Measurements from ENCODE around the gene ARID1A.
"Not testable (repeated sequence)": the region's sequence is repeated elsewhere in the genome, so short reads cannot be mapped to it uniquely, and the experiment has no call there.

ARID1A gene

DNA sequence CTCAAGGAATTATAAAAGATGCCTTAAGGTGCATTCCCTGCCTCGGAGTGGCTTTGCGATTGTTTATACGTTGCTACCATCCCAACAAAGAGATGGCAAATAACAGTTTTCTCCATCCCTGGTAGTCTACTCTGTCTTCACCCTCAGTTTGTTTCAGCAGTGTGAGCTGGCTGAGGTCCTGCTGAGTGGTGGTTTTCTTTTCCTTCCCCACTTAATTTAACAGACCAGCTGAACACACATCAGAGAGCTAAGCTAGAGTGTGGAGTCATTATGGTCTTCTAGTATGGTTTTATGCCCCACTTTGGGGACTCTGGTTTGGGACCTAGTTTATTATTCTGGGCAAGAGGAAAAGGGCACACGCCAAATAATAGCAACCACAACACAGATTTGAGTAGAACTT lies 94.1 kb downstream of the ARID1A start:
- DNase-seq = no peak

DNA sequence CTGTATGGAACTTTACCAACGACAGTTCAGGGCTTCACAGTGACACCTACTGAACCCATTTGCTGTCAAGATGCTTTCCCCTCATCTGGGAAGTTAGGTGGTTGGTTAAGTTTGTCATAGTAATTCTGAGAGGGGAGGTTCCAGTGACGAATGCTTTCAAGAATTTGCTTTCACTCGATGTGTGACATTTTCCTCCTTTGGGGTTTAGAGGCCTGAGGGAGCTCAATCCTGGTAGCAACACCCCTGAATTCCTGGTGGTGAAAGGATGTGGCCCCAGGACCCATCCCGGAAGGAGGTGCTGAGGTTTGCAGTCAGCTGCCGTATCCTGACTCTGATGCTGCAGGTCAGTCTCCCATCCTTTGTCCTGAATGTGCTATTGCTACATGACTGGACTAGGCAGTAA lies 94.7 kb downstream of the ARID1A start:
- DNase-seq = no peak

DNA sequence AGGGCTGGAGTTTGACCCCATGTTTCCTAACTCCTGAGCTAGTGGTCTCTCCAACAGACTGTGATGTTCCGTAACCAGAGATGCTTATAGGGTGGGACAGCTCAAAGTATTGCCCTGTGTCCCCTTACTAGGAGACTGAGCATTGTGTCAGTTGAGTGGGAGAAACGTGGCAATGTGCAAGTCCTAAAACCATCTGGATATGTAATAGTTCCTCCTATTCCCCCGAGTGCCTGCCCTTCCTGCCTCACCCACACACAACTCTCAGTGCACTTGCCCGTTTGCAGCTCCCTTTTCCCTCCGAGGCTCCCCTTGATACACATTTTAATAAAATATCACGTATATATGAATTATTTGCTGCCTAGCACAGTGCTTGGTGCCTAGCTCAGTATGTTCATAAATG lies 95.3 kb downstream of the ARID1A start:
- no peak for DNase-seq

DNA sequence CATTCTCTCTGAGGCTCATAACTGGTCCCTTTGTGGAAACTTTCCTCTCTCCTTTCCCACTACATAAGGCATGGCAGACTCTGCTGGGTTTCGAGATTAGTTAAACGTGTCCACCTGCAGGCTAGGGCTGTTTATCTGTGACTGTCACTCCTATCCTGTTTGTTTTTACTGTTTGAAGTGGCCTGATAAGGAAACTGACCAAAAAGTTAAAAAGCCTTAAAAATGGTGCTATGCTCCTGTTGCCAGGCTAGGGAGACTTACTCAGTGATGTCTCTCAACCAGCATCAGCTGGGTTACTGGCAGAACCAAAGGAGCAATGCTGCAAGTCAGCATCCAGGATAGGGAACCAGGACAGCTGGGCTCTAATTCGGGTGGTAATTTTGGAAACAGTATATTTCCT lies 95.8 kb downstream of the ARID1A start:
- no peak for DNase-seq

DNA sequence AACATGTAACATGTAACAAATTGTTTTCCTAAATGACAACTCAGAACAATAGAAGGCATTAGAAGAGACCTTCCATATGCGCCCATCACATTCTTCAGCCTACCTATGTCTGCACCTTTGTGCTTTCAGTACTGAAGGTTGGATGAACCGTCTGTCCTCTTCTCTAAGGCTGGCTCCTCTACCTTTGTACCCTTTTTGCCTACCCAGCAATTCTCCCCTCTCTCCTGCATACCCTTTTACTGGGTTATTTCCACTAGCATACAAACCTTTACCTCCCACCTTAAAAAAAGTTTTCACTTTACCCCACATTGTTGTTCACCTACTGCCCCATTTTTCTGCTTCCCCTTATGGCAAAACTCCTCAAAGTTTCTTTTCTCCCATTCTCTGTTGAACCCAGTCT lies 97.1 kb downstream of the ARID1A start:
- no peak for DNase-seq

- DNase-seq = no peak
Measured at GRCh38 chr1:26794391-26794790, 98.6 kb downstream of the ARID1A start.

- DNase-seq = no peak
Measured at GRCh38 chr1:26797627-26798026, 101.8 kb downstream of the ARID1A start.

DNA sequence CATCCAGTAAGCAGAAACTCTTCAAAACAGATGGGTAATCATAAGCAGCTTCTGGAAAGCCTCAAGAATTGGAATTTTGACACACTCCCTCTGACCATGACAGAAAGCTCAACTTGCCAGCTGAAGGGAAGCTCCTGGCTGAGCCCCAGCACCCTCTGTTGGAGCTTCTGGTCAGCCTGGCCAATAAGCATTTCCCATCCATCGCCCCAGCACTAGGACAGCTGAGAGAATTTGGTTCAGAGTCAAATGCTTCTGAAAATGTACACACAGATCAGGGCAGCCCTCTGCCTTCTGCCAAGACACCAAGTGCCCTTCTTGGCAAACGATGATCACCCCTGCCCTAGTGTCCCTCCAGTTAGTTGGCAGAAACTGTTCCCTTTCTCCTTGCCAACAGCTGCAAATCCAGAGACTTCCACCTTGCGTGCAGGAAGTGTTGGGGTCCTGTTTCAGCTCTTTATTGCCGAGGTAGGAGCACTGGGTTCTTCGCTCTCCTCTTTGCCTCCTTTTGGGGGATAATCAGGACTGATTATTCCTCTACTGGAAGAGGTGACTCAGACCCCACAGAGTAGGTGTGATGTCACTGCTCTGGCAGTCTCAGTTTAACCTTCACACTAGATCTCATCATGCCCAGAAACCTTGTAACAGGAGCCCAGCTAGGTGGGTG lies 103.8 kb downstream of the ARID1A start:
- no peak for DNase-seq

GRCh38 chr1:26803932-26804331 lies 108.1 kb downstream of the ARID1A start:
- DNase-seq = not testable (repeated sequence)

DNA sequence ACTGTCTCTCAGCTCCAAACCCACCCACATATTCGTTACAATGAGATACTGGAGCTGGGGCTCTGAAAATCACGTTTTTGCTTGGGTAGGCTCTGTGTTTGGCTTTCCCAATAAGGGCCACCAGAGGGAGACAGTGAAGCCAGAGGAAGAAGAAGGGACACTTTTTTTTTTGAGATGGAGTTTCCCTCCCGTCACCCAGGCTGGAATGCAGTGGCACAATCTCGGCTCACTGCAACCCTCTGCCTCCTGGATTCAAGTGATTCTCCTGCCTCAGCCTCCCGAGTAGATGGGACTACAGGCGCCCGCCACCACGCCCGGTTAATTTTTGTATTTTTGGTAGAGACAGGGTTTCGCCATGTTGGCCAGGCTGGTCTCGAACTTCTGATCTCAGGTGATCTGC lies 114.3 kb downstream of the ARID1A start:
- DNase-seq = not testable (repeated sequence)

DNA sequence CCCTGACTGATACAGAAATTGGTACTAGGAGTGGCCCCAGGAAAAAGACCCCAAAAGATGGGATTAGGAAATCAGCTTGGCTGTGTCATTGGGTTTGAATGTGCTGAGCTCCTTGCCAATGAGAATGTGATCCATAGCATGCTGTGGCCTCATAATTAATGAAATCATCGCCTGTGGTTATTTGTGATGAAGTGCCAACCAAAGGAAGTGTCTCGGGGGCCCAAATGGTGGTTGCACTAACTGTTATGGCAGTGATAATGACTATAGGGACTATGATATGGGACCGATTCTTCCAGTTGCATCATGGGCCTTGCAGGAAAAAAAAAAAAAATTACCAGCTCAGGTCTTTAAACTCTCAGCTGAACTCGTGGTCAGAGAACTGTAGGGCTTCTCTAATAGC lies 115.2 kb downstream of the ARID1A start:
- no peak for DNase-seq

GRCh38 chr1:26811708-26812107 lies 115.9 kb downstream of the ARID1A start:
- DNase-seq = no peak

GRCh38 chr1:26814377-26814776 lies 118.6 kb downstream of the ARID1A start:
- no peak for DNase-seq

- DNase-seq = no peak
Measured at GRCh38 chr1:26814893-26815292, 119.1 kb downstream of the ARID1A start.

- no peak for DNase-seq
Measured at GRCh38 chr1:26820784-26821269, 125.0 kb downstream of the ARID1A start.

DNA sequence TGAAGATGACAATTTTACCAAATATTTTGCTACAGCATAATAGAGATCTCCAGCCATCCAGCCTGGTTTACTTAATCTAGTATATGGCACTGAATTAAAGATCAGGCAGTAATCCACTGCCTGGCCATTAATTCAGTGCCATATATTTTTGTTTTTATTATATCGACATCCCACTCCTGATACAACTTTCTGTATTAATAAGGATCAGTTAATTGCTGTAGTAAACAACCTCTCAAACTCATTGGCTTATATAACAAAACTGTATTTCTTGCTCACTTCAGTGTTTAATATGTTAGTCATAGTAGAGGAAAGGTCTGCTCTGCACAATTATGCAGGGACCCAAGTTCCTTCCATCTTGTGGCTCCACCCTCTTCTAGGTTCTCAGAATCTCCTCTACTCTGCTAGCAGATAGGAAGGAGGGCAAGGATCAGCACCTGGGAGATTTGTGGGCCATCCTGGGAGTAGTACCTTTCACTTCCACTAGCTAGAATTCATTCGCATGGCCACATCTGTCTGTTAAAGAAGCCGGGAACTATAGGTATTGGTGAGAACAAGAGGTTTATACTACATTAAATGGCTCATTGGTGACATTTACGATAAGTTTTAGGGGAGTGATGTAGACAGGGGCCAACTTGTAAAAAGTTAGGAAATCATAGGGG lies 127.1 kb downstream of the ARID1A start:
- DNase-seq = no peak

DNA sequence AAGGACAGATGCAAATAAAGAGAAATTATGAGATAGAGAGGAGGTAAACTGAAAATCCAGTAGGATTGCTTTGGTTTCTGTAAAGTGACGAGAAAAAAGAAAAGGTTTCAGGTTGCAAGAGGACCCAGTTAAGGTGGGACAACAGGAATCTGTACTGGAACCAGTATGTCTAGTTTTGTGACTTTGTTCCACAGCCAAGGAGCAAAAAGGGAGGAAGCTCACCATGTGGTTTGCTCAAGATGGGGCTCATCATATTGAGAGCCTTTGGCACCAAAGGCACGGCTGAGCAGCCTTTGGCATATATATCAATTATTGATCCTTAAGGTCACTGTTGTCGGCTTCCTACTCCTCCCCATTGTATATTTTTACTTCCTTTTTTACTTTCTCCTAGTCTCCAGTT lies 128.9 kb downstream of the ARID1A start:
- no peak for DNase-seq

DNA sequence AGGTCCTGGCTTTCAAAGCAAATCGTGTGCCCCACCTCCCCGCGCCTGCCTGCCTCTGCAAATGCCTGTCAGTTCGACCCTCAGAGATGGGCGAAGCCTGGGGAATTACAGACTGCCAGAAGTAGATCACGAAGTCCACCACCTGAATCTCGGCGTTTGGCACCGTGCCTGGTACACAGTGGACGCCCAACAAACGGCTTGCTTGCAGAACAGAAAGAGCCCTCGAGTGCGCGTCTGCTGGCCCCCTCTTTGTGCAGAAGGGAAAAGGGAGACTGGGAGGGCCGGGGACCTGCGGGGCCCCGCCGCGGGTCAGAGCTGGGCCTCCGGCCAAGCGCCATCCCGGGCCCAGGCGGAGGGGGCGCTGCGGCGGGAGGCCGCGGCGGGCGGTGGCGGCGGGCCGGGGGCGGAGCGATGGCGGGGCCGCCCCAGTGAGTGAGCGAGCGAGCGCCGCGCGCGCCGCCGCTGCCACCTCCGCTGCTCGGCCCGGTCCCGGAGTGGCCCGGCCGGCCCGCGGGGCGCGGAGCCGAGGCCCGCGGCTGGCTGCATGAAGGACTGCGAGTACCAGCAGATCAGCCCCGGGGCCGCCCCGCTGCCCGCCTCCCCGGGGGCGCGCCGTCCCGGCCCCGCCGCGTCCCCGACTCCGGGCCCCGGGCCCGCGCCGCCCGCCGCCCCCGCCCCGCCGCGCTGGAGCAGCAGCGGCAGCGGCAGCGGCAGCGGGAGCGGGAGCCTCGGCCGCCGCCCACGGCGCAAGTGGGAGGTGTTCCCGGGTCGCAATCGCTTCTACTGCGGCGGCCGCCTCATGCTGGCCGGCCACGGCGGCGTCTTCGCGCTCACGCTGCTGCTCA lies 130.7 kb downstream of the ARID1A start, which contains the start of gene ZDHHC18:
ZDHHC18 (plus strand) TSS at position 428 of the 845 bp plus-strand sequence; CDS start at position 545, 117 bp downstream.
- peak; percentile 14 for DNase-seq

DNA sequence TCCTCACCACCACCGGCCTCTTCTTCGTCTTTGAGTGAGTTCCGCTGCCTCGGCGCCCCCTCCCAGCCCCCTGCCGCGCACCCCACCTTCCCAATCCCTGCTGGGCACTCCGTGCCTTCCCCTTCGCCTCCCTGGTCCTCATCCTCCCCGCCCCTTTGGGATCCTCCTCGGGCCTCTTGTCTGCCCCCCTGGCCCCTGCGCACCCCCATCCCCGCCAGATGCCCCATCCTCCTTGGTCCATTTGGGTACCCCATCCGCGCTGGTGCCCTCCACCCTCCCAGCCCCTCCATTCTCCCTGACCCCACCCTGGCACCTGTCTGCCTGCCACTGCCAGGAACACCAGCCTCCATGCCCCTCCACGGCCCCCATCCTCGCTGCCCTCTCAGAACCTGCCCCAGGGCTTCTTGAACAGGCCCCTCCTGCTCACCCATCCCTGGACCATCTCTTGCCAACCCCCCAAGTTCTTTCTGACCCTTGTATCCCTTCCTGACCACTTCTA lies 131.3 kb downstream of the ARID1A start:
- DNase-seq = no peak

- no peak for DNase-seq
Measured at GRCh38 chr1:26827663-26828062, 131.8 kb downstream of the ARID1A start.

- DNase-seq = no peak
Measured at GRCh38 chr1:26828411-26828991, 132.7 kb downstream of the ARID1A start.

GRCh38 chr1:26829184-26829911 lies 133.5 kb downstream of the ARID1A start:
- no peak for DNase-seq
